ENCODE data around the gene RBBP5.

RBBP5 gene

DNA sequence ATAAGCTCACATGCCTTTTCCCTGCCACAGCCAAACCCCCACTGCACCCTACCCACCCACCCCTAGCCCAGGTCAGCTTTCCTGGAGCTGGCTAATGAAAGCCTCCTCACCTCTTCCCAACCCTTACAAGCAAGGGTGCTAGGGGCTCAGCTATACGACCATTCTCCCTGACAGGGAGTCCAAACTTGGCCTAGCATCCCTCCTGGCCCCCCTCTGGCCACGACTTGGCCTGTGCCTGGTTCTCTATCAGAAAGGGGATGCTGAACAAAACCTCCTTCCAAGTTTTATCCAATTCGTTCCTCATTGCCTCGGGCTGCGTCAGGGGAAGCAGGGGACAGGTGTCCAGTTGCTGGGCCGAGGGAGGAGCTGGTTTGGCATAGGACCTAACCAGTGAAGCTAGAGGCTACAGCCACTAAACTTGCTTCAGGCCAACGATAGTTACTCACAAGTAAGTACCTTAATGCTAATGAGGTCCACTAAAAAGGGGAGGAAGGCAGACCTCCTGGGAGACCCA lies 46.1 kb downstream of the RBBP5 start:
- DNase-seq = no peak

DNA sequence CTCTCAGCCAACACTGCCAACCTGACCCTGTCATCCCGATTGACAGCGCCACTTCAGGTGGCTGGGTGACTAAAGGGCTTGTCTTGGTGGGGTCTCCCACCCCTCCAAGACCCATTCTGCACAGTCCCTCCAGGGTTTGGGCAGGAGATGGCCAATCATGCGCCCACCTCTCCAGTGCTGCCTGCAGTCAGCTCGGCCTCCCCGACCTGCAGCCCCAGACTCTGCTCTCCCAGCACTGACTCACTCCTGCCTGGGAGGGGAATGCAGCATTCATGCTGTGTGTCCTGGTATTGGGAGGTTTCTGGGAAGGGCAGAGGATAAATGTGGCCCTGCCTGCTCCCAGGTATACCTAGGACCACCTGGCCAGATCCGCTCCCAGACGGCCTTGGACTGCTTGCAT lies 47.3 kb downstream of the RBBP5 start:
- DNase-seq = no peak

DNA sequence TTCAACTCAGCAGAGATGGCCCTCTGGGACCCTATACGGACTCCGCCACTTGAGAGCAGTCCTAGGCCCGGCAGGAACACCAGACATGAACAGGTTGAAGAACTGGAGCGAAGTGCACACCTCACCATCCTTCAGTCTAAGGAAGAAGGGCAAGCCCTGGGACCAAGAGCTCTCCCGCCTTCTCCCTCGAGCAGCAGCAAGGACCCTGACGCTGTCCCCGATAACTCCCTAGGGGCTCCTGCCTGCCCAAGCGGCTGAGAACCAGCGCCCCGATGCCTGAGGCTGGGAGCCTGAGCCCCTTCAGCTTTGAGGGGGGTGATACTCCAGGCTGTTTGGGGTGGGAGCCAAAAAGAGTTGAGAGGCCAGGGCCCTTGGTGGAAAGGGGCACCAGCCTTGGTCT lies 47.7 kb downstream of the RBBP5 start:
- no peak for DNase-seq

DNA sequence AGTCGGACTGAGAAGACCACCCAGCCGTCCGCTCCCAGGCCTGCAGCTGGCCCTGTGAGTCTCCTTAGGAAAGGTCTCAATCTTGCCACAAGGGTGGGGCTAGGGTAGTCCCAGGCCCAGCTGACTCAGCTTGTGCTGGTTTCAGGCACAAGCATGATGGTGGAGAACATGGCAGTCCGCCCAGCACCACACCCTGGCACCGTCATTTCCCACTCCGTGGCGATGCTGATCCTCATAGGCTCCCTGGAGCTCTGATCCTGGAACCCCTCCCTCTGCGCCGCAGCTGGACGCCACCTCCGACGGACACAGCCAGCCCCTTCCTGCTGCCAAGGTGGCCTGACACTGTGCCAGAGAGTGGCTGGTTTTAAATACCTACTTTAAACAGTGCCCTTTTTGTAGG lies 48.3 kb downstream of the RBBP5 start:
- DNase-seq = no peak

DNA sequence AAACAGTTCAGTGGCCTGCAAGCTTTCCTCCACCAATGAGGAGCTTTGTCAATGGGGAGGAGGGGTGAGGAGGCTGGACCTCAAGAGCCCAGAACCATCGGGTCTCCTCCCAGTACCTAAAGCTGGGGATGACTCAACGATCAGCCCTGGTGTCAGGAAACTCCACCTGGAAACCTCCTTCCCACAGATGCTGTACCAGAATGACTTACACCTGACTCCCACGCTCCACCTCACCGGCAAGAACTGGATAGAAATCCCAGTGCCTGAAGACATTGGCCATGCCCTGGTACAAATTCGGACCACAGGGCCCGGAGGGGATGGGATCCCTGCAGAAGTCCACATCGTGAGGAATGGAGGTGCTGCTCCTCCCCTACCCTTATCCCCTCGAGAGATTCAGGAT lies 48.9 kb downstream of the RBBP5 start:
- no peak for DNase-seq

DNA sequence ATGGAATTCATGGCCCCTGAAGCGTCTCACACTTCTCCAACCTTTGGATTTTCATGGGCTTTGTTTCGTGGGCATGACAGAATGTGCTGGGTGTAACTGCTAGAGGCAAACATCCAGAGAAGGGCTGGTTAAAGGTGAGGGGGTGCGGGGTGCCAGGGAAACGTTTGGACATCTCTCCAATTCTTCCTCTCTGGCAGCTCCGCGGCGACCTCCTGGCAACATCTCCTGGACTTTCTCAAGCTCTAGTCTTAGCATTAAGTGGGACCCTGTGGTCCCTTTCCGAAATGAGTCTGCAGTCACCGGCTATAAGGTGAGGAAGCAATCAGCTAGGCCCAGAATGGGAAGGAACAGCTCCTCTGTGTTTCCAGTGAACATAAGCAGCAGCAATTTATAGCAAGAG lies 49.5 kb downstream of the RBBP5 start:
- DNase-seq = no peak

DNA sequence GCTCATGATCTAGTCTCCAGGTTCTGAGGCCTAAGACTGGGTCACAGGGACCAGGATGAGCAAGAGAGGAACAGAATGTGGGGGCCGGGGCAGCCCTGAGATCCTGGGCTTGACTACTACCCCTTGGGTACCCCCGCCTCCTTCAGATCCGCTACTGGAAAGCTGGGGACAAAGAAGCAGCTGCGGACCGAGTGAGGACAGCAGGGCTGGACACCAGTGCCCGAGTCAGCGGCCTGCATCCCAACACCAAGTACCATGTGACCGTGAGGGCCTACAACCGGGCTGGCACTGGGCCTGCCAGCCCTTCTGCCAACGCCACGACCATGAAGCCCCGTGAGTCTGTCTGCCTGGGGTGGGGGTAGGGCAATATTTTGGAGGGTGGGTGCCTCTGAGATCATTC lies 50.0 kb downstream of the RBBP5 start:
- no peak for DNase-seq

DNA sequence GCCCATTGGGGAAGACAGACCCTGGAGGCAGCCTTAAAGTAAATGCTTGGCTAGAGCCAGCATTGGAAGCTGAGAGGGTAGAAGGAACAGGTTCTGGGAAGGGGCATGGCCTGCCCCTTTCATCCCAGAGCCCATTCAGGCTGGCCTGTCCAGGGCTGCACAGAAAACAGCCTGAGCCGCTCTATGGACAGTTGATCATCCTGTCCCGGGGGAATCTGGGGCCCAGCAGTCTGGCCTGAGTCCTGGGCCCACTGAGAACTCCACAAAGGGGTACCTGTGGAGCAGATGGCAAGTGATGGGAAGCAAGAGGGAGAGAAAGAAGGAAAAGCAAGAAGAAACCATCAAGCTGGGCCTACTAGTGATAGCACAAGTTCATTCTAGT lies 50.8 kb downstream of the RBBP5 start:
- no peak for DNase-seq

DNA sequence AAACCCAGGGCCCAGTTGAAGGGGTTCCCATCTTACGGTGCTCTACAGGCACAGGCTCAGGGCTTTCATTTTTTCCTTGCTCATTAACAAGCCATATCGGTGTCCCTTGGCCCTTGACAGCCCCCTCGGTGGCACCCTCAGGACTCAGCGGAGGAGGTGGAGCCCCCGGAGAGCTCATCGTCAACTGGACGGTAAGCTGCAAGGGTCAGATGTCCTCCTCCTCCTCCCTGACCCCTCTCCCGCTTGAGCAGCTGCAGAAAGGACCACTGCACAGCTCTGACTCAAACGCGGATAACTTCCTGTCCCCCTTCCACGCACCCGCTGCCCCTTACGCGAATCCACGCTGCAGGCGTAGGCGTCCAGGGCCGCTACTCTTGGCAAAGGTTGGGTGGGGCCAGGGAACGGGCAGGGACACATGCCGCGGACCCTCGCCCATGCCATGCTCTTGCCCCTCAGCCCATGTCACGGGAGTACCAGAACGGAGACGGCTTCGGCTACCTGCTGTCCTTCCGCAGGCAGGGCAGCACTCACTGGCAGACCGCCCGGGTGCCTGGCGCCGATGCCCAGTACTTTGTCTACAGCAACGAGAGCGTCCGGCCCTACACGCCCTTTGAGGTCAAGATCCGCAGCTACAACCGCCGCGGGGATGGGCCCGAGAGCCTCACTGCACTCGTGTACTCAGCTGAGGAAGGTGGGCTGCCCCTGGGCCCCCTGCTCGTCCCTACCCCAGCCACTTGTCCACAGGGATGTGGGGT lies 52.2 kb downstream of the RBBP5 start:
- DNase-seq = no peak

DNA sequence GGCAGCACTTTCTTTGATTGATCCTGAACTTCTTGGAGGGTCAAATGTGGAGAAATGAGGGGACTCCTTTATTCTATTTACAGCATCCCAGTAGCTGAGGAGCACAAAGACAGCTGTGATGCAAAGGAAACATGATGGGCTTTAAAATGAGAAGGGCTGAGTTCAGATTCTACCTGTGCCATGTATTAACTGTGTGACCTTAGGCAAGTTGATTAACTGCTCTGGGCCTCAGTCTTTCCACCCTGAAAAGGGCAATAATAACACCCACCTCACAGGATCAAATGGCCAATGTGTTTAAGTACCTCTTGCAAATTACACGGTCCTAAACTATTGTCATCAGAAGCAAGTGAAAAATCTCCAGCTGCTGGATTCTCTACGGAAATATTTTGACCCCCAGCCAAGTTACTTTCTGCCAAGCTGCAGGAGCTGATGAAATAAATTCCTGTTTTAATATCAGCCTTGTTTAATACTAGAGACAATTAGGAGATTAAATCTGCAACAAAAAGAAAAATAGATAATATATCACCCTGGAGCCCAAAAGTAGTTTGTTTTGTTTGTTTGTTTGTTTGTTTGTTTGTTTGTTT lies 53.2 kb downstream of the RBBP5 start:
- DNase-seq = no peak

DNA sequence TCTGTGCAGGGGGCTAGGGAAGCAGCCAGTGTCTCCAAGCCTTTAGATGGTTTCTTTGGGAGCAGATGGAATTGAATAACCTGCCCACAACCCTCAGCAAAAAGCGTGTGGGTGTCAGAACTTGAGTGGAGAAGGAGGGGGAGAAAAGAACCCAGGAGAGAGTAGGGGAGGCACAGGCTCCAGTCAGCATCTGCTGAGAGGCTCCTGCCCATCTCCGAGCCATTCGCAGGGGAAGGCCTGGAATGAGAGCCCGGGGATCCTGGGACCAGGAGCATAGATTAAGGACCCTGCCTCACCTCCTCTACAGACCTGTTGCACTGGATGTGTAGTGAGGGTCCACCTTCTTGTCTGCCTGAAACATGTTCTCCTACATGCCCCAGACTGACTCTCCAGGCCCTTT lies 53.8 kb downstream of the RBBP5 start:
- no peak for DNase-seq

DNA sequence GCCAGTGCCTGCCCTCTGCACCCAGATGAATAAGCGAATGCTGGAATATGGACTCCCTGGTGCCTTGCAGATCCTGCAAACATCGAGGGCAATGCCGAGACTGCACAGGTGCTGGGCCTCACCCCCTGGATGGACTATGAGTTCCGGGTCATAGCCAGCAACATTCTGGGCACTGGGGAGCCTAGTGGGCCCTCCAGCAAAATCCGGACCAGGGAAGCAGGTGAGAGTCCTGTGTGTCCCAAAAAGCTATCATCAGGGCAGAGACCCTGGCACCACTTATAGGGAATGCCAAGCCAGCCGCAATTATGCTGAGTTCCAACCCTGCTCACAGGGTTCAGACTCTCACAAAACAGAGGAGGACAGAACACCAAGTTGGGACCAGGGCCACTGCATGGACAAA lies 54.7 kb downstream of the RBBP5 start:
- no peak for DNase-seq

DNA sequence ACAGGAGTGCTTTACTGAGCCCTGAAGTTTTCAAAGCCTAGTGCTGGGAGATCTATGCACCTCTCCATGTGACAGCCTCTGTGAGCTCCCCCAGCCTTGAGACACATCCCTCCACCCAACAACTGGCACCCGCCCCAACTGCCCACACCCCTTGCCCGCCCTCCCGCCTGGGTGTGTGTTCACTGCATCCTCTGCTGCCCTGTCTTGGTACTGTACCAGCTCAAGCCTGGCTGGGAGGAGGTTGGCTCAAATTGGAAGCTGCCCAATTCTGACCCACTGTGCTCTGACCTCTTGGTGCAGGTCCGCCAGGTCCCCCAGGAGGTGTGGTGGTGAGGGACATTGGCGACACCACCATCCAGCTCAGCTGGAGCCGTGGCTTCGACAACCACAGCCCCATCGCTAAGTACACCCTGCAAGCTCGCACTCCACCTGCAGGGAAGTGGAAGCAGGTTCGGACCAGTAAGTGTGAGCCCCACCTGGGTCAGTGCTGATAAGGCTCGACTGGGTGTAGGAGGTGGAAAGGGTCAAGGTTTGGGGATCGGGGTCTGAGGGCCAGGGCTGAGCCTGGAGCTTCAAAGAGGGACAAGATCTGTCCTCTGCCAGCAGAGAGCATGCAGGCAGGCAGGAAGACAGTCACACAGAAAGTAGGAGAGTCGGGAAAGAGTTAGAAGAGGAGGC lies 55.5 kb downstream of the RBBP5 start:
- no peak for DNase-seq

DNA sequence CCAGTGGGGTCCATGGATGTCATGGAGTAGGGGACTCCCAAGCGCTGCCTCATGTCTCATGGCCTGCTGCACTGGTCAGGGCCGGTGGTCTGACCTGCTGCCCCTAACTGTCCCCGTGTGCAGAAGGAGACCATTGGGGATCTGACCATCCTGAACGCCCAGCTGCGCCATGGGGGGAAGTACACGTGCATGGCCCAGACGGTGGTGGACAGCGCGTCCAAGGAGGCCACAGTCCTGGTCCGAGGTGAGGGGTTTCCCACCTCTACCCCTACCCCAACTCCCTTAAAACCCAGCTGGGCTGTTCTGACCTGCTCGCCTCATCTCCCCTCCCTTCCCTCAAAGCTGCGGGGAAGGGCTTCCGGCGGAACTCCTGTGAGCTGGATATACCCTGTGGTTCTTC lies 56.1 kb downstream of the RBBP5 start:
- no peak for DNase-seq

DNA sequence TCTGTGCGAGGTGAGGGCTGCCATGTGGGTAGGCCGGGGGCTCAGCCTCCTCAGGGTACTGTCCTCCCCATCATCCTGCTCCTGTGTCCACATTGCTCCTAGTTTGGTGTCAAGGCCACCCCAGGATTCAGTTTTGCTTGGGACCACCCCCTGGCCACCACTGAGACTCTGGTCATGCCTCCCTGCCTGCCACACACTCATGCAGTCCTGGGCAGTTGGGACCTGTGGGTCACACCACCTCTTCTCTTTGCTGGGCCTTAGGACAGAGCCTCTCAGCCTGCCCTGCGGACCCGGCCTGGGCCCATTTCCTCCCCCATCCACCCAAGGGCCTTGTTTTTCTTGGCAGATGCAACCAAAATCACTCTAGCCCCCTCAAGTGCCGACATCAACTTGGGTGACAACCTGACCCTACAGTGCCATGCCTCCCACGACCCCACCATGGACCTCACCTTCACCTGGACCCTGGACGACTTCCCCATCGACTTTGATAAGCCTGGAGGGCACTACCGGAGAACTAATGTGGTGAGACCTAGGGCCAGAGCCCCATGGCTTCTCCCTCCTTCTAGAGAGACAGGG lies 56.9 kb downstream of the RBBP5 start:
- DNase-seq = no peak

DNA sequence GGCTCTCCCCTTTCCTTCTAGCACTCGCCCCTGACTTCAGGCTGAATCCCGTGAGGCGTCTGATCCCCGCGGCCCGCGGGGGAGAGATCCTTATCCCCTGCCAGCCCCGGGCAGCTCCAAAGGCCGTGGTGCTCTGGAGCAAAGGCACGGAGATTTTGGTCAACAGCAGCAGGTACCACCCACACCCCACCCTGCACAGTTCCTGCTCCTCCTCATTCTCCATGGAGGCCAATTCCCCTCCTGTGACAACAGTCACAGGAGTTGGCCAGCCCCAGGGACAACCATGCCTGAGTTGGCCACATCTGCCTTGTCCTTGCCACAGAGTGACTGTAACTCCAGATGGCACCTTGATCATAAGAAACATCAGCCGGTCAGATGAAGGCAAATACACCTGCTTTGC lies 57.5 kb downstream of the RBBP5 start:
- DNase-seq = no peak

DNA sequence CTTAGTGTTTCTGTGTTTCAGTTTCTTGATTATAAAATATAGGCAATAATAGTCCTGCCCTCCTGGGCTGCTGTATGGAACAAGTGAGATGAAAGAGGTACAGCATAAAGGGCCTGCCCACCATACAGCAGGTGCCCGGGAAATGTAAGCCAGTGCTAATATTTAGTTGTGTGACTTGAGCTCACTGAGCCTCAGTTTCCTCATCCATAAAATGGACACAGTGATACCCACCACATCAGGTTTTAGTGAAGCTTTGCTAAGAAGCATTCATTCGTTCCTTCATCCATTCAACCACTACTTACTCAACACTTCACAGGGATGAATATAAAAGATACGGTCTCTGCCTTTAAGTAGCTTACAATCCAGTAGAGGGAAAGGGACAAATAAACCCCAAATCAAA lies 58.9 kb downstream of the RBBP5 start:
- no peak for DNase-seq

DNA sequence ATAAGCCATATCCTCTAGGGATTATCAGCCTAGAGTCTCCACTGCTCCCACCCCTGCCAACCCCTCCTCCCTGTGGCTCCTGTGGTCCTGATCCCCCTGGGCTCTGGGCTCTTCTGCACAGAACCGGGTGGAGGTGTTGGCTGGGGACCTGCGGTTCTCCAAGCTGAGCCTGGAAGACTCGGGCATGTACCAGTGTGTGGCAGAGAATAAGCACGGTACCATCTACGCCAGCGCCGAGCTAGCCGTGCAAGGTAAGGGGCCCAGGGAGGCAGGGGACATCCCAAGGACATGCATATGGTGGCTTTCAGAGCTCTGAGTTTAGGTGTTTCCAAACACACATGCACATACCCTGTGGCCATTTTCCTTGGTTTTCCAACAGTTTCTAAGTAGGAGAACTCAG lies 59.5 kb downstream of the RBBP5 start:
- DNase-seq = no peak

DNA sequence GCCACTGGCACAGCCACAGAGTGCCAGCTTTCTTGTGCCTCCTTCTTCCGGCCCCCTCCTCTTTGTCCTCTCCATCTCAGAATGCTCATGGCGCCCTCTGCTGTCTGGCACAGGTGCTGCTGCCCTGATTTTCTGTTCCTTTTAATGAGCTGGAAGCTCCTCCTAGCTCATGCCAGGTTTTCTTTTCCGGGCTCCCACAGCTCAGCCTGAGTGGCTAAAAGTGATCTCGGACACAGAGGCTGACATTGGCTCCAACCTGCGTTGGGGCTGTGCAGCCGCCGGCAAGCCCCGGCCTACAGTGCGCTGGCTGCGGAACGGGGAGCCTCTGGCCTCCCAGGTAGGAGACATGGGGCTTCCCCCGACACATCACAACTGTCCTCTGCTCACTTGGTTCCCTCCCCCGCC lies 60.1 kb downstream of the RBBP5 start:
- peak; percentile 82 for DNase-seq

DNA sequence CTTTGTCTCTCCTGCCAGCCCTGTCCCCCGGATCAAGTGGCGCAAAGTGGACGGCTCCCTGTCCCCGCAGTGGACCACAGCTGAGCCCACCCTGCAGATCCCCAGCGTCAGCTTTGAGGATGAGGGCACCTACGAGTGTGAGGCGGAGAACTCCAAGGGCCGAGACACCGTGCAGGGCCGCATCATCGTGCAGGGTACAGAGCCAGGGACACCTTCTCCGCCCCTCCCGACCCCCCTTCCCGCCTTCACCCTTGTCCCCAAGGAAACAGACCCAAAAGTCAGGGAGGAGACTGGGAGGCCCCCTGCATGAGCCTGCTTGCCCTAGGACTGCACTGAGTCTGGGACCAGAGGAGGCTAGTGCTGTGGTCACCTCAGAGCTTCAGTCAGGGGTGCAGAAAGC lies 60.6 kb downstream of the RBBP5 start:
- no peak for DNase-seq

DNA sequence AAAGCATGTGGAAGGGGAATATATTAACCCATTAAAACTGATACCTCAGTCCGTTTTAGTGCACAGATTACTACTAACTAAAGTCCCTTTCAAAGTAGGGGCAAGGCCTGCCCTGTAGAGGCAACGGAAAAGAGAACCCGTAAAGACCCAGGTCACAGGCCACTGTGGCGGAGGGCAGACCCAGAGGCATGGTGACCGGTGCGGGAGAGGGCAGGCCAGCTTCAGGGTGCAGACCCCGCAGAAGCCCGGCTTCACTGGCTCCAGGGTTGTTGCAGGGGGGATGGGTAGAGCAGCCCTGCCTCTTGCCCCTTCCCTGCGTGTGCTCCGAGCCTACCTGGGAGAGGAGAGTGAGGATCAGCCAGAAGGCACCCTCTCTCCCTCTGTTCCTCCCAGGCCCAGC lies 61.0 kb downstream of the RBBP5 start:
- no peak for DNase-seq

DNA sequence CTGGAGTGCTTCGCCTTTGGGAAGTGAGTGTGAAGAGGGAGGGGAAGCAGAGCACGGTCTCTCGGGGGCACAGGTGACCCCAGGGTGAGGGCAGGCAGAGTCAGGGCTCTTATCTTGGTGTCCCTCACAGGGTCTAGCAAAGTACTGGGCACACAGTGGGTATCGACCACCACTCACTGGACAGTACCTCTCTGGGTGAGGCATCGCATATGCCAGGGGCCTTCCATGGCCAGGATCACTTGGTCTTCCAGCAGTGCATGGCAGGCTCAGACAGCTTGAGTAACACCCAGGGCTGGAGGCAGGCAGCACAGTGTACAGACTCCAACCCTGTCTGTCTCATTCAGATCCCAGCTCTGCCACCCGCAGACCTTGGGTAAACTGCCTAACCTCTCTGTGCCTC lies 62.1 kb downstream of the RBBP5 start:
- no peak for DNase-seq

DNA sequence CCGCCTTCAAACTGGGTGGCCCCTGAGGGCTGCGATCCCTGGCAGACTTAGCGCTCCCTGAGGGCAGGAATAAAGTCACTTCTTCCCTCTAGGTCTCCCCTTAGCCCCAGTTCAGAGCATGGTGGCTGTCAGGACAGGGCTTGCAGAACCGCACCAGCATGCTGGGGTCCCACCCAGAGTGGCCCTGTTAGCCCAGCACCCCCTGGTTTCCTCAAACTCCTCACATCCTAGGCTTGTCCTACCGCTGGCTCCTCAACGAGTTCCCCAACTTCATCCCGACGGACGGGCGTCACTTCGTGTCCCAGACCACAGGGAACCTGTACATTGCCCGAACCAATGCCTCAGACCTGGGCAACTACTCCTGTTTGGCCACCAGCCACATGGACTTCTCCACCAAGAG lies 62.9 kb downstream of the RBBP5 start:
- DNase-seq = no peak
